Erythroblast (primary cell): ENCODE measurements around the gene MBD3.

Source experiments
- DNase-seq, 2 experiments: peaks; one replicate each; lab custom pipeline; 2025; lab: John Stamatoyannopoulos, UW
- GATA1 ChIP-seq: IDR thresholded peaks from 2 replicates; pipeline ENCODE4 v1.6.1; 2011; ENCODE audit warnings: low read depth, mild to moderate bottlenecking, control low read depth, low read length, moderate library complexity
- POLR2A ChIP-seq: IDR thresholded peaks from 2 replicates; pipeline ENCODE4 v1.6.1; 2011; ENCODE audit warnings: mild to moderate bottlenecking, low read length

The MBD3 gene

DNA sequence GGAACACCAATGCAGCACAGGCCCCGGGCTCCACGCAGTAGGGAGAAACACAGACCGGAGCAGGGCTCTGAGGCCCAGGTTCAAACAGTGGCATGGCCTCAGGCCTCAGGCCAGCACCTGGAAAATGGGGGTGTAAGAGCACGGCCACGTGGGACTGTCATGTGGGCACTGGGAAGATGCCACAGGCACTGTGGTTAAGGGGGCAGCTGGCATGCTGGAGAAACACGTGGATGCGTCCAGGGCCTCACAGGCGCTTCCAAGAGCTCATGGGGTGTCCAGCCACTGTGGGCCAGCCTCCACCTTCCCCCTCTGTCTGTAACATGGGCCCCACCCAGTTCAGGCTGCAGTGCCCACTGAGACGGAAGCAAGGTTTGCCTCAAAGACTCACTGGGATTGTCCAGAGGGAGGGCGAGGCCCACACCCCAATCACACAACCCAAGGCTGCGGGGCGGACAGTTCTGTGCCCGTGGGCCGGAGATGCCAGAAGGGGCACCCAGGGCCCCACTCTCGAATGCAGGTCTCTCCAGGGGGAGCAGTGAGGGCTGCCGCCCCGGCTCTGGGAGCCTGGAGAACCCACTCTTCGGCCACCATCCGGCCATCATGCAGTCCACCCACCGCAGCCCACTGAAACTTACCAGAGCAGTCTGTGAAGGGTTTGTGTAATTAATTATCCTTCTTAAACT, 6.3 kb upstream of the MBD3 start:
- DNase-seq: no peak
- no peak for TF ChIP-seq POLR2A
- TF ChIP-seq GATA1: no peak

GRCh38 chr19:1593501-1593772, 772 bp upstream of the MBD3 start:
- no peak for DNase-seq
- TF ChIP-seq POLR2A (no peak), GATA1 (no peak)

GRCh38 chr19:1592024-1592754, 476 bp downstream of the MBD3 start:
- no peak for TF ChIP-seq GATA1
- peak; percentile 77 for TF ChIP-seq POLR2A
- peak; percentile 95 to 96 for DNase-seq

GRCh38 chr19:1591421-1592023, 1.1 kb downstream of the MBD3 start:
- no peak for DNase-seq
- no peak for TF ChIP-seq POLR2A
- TF ChIP-seq GATA1: no peak

GRCh38 chr19:1590641-1591397, 1.8 kb downstream of the MBD3 start:
- TF ChIP-seq POLR2A (peak; percentile 7), GATA1 (no peak)
- peak; percentile 61 for DNase-seq

DNA sequence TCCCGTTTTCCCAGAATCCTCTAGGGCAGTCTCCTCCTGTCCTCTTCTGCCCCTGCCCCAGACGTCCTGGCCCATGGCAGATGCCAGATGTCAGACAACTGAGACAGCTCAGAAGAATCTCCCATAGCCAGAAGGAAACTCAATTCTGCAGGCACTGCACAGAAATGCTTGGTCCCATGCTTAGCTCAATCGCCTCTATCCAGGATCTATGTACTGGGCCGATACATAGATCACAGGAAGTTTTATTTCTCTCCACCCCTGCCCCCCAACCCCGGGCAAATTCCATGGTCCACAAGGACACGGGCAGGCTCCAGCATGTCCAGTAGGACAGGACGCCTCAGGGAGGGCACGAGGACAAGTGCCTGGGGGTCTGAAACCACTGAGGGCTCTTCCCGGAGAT, 4.8 kb downstream of the MBD3 start:
- no peak for TF ChIP-seq POLR2A
- no peak for TF ChIP-seq GATA1
- DNase-seq: no peak

DNA sequence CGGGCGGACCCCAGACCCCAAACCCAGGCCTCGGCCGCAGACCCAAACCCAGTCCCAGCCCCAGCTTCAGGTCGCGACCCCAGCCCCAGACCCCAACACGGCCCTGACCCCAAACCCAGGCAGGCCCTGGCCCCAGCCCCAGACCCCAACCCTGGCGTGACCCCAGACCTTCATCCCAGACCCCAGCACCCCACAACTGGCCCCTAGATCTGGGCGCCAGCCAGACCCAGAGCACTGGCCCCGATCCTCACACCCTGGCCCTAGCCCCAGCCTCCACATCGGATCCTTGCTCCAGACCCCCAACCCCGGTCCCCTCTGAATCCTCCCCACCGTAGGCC, 7.5 kb downstream of the MBD3 start:
- DNase-seq: no peak
- TF ChIP-seq POLR2A (no peak), GATA1 (no peak)

DNA sequence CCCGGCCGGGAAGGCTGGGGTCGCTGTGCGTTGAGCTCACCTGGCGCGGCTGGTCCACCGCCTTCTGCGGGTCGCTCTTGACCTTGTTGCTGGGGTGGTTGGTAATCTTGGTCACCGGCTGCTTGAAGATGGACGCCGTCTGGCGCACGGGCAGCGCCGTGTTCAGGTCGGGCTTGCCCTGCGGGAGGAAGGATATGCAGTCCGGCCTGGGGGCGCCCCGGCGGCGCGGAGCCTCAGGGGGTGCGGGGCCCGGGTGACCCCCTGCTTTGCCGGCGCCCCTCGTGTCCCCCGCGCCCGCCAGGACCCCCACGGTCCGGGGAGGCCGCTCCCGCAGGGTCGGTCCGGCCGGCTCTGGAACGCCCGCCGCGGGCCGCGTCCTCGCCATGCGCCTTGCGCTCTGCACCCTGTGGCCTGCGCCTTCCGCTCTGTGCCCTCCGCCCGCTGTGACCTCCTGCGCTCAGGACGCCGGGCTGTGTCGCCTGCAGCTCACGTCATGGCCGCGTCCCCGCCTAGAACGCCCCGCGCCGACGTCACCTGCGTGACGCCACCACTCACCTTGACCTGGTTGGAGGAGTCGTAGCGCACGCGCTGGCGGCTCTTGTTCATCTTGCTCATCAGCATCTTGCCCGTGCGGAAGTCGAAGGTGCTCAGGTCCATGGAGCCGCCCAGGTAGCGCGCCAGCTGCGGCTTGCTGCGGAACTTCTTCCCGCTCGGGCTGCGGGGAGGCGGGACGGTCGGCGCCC, 8.0 kb downstream of the MBD3 start:
- no peak for DNase-seq
- TF ChIP-seq GATA1 (no peak), POLR2A (no peak)

- no peak for TF ChIP-seq POLR2A
- DNase-seq: no peak
These were observed 10.5 kb downstream of the MBD3 start for GRCh38 chr19:1582201-1582600.

DNA sequence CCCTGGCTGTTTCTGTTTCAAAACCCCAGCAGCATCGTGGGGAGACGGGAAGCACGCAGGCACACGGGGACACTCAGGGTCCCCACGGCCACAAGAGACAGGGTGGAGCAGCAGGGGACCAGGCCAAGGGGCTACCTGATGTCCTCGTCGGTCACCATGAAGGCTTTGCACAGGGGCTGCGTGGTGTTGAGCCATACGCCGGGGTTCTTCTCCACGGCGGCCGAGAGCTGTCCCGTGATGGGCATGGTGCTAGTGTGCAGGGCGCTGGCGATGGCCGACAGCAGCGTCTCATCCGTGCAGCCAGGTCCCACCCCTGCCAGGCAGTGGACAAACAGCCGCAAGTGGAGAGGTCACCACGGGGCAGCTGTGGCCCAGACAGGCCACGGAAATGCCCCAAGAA, 11.7 kb downstream of the MBD3 start:
- DNase-seq: no peak
- TF ChIP-seq GATA1: no peak
- TF ChIP-seq POLR2A: no peak

GRCh38 chr19:1580382-1580781, 12.3 kb downstream of the MBD3 start:
- DNase-seq: no peak
- no peak for TF ChIP-seq POLR2A
- TF ChIP-seq GATA1: no peak

DNA sequence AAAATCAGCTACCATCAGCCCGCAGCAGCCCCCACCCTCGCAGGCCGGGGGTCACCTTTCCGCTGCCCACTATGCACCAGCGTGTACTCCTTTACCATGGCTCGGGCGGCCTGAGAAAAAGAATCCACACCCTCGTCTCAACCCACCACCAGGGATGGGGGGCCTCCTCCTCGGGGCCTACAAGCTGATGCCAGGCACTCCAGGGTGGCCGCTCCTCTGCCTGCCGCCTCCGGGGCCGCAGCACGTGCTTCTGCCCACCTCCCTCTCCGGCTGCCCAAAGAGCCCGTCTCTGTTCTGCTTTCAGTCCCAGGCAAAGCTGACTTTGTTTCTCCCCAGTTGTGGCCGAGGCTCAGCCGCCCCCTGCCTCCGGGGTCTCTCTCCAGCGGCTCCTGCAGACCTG, 13.4 kb downstream of the MBD3 start:
- no peak for DNase-seq
- TF ChIP-seq POLR2A: no peak
- TF ChIP-seq GATA1: no peak

- no peak for DNase-seq
- TF ChIP-seq GATA1 (no peak), POLR2A (no peak)
These were observed 14.6 kb downstream of the MBD3 start for GRCh38 chr19:1577929-1578618.
